Stomach (tissue), 4 donors: ENCODE data around the gene SC5D.

Experiments used
- CTCF ChIP-seq, 7 experiments: fragments of 450-650 bp in 4 of 7; fragments of 200-600 bp in 3 of 7; sonication (generic) in 3 of 7; IDR thresholded peaks; one replicate each; pipeline ENCODE4 v1.5.1; 2016 to 2019; ENCODE audit warnings: antibody characterized with exemption in 7 of 7, control low read depth in 2 of 7, mild to moderate bottlenecking in 1 of 7
- EP300 ChIP-seq: sonication (generic); formaldehyde crosslinking; IDR thresholded peaks from one replicate; pipeline ENCODE4 v1.6.1; 2017; ENCODE audit warnings: antibody characterized with exemption
- POLR2A ChIP-seq, 4 donors: fragments of 450-650 bp; IDR thresholded peaks; one replicate each; pipeline ENCODE4 v1.6.1; 2016; ENCODE audit warnings: antibody characterized with exemption in 4 of 4, control low read depth in 2 of 4, mild to moderate bottlenecking in 1 of 4, moderate library complexity in 1 of 4
- POLR2AphosphoS5 ChIP-seq, 3 donors: sonication (generic); formaldehyde crosslinking; IDR thresholded peaks; one replicate each; pipeline ENCODE4 v1.6.1; 2016; ENCODE audit warnings: antibody characterized with exemption in 3 of 3

GRCh38 chr11:121328176-121328966, 35.8 kb downstream of the SC5D start:
- TF ChIP-seq CTCF (IDR thresholded peaks at IDR 0.05) (no peak), POLR2A (IDR thresholded peaks at IDR 0.05) (no peak), POLR2AphosphoS5 (IDR thresholded peaks at IDR 0.05) (no peak), EP300 (no peak)
